Endothelial cell of umbilical vein (primary cell): ENCODE measurements around the gene STK38. TPM values are rescaled to one million over a fixed set of nuclear protein-coding genes. Genes with fewer than 3 reads are reported as not detected.

ENCODE experiments used
- BruUV-seq: library from RNA; stranded (reverse); fragments of 400-500 nt; replicated peaks from 2 replicates; lab custom pipeline; 2021; lab: Mats Ljungman, UMichigan
- CTCF ChIA-PET: fragments of 300-600, 350-600 bp; sonication (Branson Sonifier 250); formaldehyde crosslinking; loops from one replicate; lab custom pipeline; 2021; ENCODE audit warnings: antibody characterized with exemption, inconsistent platforms; lab: Charles Lee
- POLR2A ChIA-PET: fragments of 300-600, 350-600 bp; sonication (Branson Sonifier 250); formaldehyde crosslinking; loops from one replicate; lab custom pipeline; 2021; ENCODE audit warnings: antibody characterized with exemption, inconsistent platforms; lab: Charles Lee
- DNase-seq: peaks from one replicate; pipeline ENCODE4 v3.0.0-alpha.2; 2011; ENCODE audit warnings: low read depth, low spot score
- FAIRE-seq: peaks from 2 replicates; lab custom pipeline; 2011; peaks lifted over from hg19 to GRCh38; lab: Jason Lieb, UNC
- H2AFZ ChIP-seq: 2 replicates; pipeline ENCODE4 v1.6.0; 2012; ENCODE audit warnings: low read depth, low read length, control low read depth, inconsistent platforms
- H3K27ac ChIP-seq: 2 replicates; pipeline ENCODE4 v1.5.1; 2011; ENCODE audit warnings: low read depth, mild to moderate bottlenecking, control low read depth, low read length, moderate library complexity; ENCODE audit not compliant: insufficient read depth
- H3K27me3 ChIP-seq, 2 experiments: 2 replicates each; pipeline versions ENCODE4 v1.6.0 to v1.6.1; 2011; ENCODE audit warnings: low read length in 2 of 2, mixed read lengths in 1 of 2; ENCODE audit not compliant: control insufficient read depth in 2 of 2, insufficient read depth in 2 of 2
- H3K36me3 ChIP-seq, 2 experiments: 2 replicates in 1 of 2; 3 replicates in 1 of 2; pipeline ENCODE4 v1.5.1; 2011; ENCODE audit warnings: low read length in 2 of 2, mild to moderate bottlenecking in 1 of 2, moderate library complexity in 1 of 2; ENCODE audit not compliant: control insufficient read depth in 2 of 2, insufficient read depth in 2 of 2; ENCODE audit errors: extremely low read depth in 1 of 2
- H3K4me1 ChIP-seq: 3 replicates; pipeline ENCODE4 v1.5.1; 2011; ENCODE audit warnings: mild to moderate bottlenecking, low read length; ENCODE audit not compliant: control insufficient read depth, insufficient read depth; ENCODE audit errors: extremely low read depth
- H3K4me2 ChIP-seq: 2 replicates; pipeline ENCODE4 v1.6.1; 2011; ENCODE audit warnings: low read length, control low read depth, mixed read lengths; ENCODE audit not compliant: insufficient read depth
- H3K4me3 ChIP-seq, 3 experiments: fragments of 200-600 bp in 1 of 3; sonication (generic), shearing (Covaris generic) in 1 of 3; replicated peaks in 1 of 3; 2 replicates each; pipeline ENCODE4 v1.5.1; 2011 to 2016; ENCODE audit warnings: control low read depth in 3 of 3, low read length in 3 of 3, mild to moderate bottlenecking in 2 of 3, inconsistent platforms in 1 of 3, low read depth in 1 of 3, moderate library complexity in 1 of 3; ENCODE audit not compliant: insufficient read depth in 1 of 3
- H3K79me2 ChIP-seq: 2 replicates; pipeline ENCODE4 v1.6.0; 2012; ENCODE audit warnings: low read length, inconsistent platforms; ENCODE audit not compliant: control insufficient read depth, insufficient read depth
- H3K9ac ChIP-seq: replicated peaks from 2 replicates; pipeline ENCODE3; 2011; ENCODE audit warnings: low read length, control low read depth; ENCODE audit not compliant: insufficient read depth; ENCODE audit errors: extremely low read depth
- H3K9me1 ChIP-seq: replicated peaks from 3 replicates; pipeline ENCODE4 v1.6.0; 2011; ENCODE audit warnings: mild to moderate bottlenecking, low read length; ENCODE audit not compliant: control insufficient read depth, insufficient read depth; ENCODE audit errors: extremely low read depth
- H3K9me3 ChIP-seq: replicated peaks from 2 replicates; pipeline ENCODE4 v1.5.1; 2012; ENCODE audit warnings: low read length, inconsistent platforms; ENCODE audit not compliant: control insufficient read depth, insufficient read depth
- H4K20me1 ChIP-seq: replicated peaks from 2 replicates; pipeline ENCODE3; 2011; ENCODE audit warnings: mild to moderate bottlenecking, low read length; ENCODE audit not compliant: control insufficient read depth, insufficient read depth; ENCODE audit errors: extremely low read depth
- EZH2 ChIP-seq: IDR thresholded peaks from 2 replicates; pipeline ENCODE4 v1.6.1; 2012; ENCODE audit warnings: borderline replicate concordance, low read depth, mild to moderate bottlenecking, moderate library complexity, low read length, inconsistent platforms; ENCODE audit not compliant: severe bottlenecking
- FOS ChIP-seq: IDR thresholded peaks from 2 replicates; pipeline ENCODE4 v1.6.1; 2011; ENCODE audit warnings: mild to moderate bottlenecking, low read length, moderate library complexity, borderline replicate concordance; ENCODE audit not compliant: insufficient read depth
- JUN ChIP-seq: IDR thresholded peaks from 2 replicates; pipeline ENCODE4 v1.6.1; 2011; ENCODE audit warnings: borderline replicate concordance, low read depth; ENCODE audit not compliant: insufficient read length, insufficient read depth
- MYC ChIP-seq: IDR thresholded peaks from one replicate; pipeline ENCODE4 v1.6.1; 2011; ENCODE audit warnings: mild to moderate bottlenecking, low read depth, low read length
- POLR2A ChIP-seq: IDR thresholded peaks from 2 replicates; pipeline ENCODE4 v1.6.1; 2012; ENCODE audit warnings: low read depth, mild to moderate bottlenecking, control low read depth, low read length
- POLR2AphosphoS5 ChIP-seq: IDR thresholded peaks from 2 replicates; pipeline ENCODE4 v1.6.1; 2012; ENCODE audit warnings: low read depth, mild to moderate bottlenecking, control low read depth, low read length, moderate library complexity; ENCODE audit not compliant: insufficient read depth
- dilution Hi-C: fragments of 300-500 bp; cut with MboI; formaldehyde crosslinking; loops from one replicate; pipeline ENCODE4 v1.15.0; 2019; ENCODE audit warnings: low sequenced_read_pairs; ENCODE audit not compliant: extremely low pct_ligation_motif_present
- intact Hi-C: fragments of 100-400 bp; cut with micrococcal nuclease; formaldehyde crosslinking; loops from one replicate; pipeline ENCODE4 v1.10.0; 2022
- polyA plus RNA-seq, 4 experiments: library from polyadenylated mRNA; depleted of rRNA in 3 of 4; stranded (reverse) in 3 of 4; unstranded in 1 of 4; fragments of >200 nt; gene quantifications; 2 replicates each; pipeline versions ENCODE4 v1.2.1 to v1.2.3, GENCODE V29; 2011 to 2012; ENCODE audit warnings: missing spikeins in 1 of 4
- total RNA-seq: library from RNA; stranded (reverse); gene quantifications from 2 replicates; pipeline ENCODE4 v1.2.3, GENCODE V29; 2021
- TF ChIP-seq, protein P1 (sequence below), 2 donors: IDR thresholded peaks; 1 replicate in 1 of 2; 2 replicates in 1 of 2; pipeline ENCODE4 v1.5.1; 2011; ENCODE audit warnings: low read length in 2 of 2, mild to moderate bottlenecking in 2 of 2, moderate library complexity in 2 of 2, control low read depth in 1 of 2, inconsistent platforms in 1 of 2, low read depth in 1 of 2; ENCODE audit not compliant: insufficient read depth in 1 of 2; ENCODE audit errors: extremely low read depth in 1 of 2
- TF ChIP-seq, protein P2 (sequence below): IDR thresholded peaks from 2 replicates; pipeline ENCODE4 v1.6.1; 2011; ENCODE audit not compliant: insufficient read depth, insufficient read length

The STK38 gene
- total and polyA plus RNA-seq, 2 donors (not counting 3 experiments of a cell fraction or from before 2014, with no cell fraction given) = 10.1 to 30.3 TPM

DNA sequence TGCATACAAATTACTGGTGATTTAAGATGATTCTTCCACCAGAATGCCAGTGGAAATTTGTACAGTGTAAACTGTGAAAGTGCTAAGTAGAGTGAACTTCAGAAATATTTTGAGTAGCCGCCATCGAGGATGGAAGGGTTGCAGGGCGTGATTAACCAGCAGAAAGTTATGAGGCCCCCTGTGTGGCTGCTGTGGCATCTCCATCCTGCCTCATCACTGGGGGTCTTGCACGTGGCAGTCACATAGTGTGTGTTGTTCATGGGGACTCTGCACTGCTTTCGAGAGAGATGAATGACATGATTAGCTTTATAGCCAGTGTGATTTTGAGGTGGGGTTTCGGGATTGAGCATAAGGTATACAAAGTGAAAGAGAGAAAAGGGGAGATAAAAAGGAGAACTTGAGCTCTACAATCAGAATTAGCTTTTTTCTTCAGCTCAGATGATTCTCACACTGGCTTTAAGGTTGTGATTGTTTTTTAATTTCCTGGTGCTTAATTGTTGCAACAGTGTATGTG, 78.1 kb downstream of the STK38 start:
- peaks cover 35% of the 10 kb centered on the region for H3K79me2 ChIP-seq
- intact Hi-C loops (no loop called here), dilution Hi-C loops (no loop called here)
- no peaks in the 10 kb centered on the region for H3K9me3 ChIP-seq
- no peaks in the 10 kb centered on the region for H3K9me1 ChIP-seq
- H3K27me3 ChIP-seq = no peaks in the 10 kb centered on the region
- H3K9ac ChIP-seq = no peak overlapping the region
- no peak overlapping the region for H3K4me2 ChIP-seq
- no peak for DNase-seq
- ChIA-PET POLR2A (no interaction called here), CTCF (interaction anchor here (0.6 to 3.3 kb wide), 6 partner anchors 7 to 46 kb away, joined by 3 to 12 read pairs (median 3); no protein-coding TSS in a partner anchor)
- FAIRE-seq = no peak
- no TSS peak for BruUV-seq
- peaks cover 0 to 2% of the 10 kb centered on the region in 2 experiments for H3K36me3 ChIP-seq
- H2AFZ ChIP-seq = no peak overlapping the region
- H4K20me1 ChIP-seq = no peaks in the 10 kb centered on the region
- H3K4me1 ChIP-seq = no peaks in the 10 kb centered on the region
- TF ChIP-seq JUN (no peak), MYC (no peak), FOS (no peak), POLR2AphosphoS5 (no peak), EZH2 (no peak), POLR2A (no peak)
- TF ChIP-seq, protein P1, sequence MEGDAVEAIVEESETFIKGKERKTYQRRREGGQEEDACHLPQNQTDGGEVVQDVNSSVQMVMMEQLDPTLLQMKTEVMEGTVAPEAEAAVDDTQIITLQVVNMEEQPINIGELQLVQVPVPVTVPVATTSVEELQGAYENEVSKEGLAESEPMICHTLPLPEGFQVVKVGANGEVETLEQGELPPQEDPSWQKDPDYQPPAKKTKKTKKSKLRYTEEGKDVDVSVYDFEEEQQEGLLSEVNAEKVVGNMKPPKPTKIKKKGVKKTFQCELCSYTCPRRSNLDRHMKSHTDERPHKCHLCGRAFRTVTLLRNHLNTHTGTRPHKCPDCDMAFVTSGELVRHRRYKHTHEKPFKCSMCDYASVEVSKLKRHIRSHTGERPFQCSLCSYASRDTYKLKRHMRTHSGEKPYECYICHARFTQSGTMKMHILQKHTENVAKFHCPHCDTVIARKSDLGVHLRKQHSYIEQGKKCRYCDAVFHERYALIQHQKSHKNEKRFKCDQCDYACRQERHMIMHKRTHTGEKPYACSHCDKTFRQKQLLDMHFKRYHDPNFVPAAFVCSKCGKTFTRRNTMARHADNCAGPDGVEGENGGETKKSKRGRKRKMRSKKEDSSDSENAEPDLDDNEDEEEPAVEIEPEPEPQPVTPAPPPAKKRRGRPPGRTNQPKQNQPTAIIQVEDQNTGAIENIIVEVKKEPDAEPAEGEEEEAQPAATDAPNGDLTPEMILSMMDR (IDR thresholded peaks at IDR 0.05; ENCODE audit: extremely low read depth in 1 of 2, insufficient read depth in 1 of 2, low read depth in 1 of 2, low read length in 2 of 2) = no peak
- TF ChIP-seq, protein P2, sequence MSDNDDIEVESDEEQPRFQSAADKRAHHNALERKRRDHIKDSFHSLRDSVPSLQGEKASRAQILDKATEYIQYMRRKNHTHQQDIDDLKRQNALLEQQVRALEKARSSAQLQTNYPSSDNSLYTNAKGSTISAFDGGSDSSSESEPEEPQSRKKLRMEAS = no peak
- H3K27ac ChIP-seq = no peak overlapping the region
- no peak overlapping the region for H3K4me3 ChIP-seq
